Upper lobe of left lung (tissue), 4 donors: ENCODE measurements around the gene OR10H2.

Experiments used
- CTCF ChIP-seq, 6 experiments: fragments of 450-650 bp in 4 of 6; fragments of 200-600 bp in 2 of 6; sonication (generic) in 2 of 6; IDR thresholded peaks; one replicate each; pipeline ENCODE4 v1.5.1; 2016 to 2019; ENCODE audit warnings: antibody characterized with exemption in 6 of 6
- EP300 ChIP-seq, 4 donors: sonication (generic); formaldehyde crosslinking; IDR thresholded peaks; one replicate each; pipeline ENCODE4 v1.5.1; 2017; ENCODE audit warnings: antibody characterized with exemption in 4 of 4, control low read depth in 2 of 4
- POLR2A ChIP-seq, 4 donors: fragments of 450-650 bp; IDR thresholded peaks; one replicate each; pipeline ENCODE4 v1.5.1; 2016 to 2017; ENCODE audit warnings: antibody characterized with exemption in 4 of 4, mild to moderate bottlenecking in 2 of 4
- POLR2AphosphoS5 ChIP-seq, 2 donors: sonication (generic); formaldehyde crosslinking; IDR thresholded peaks; one replicate each; pipeline ENCODE4 v1.5.1; 2017; ENCODE audit warnings: antibody characterized with exemption in 2 of 2

GRCh38 chr19:15683411-15683810 lies 44.4 kb upstream of the OR10H2 start:
- TF ChIP-seq CTCF (IDR thresholded peaks at IDR 0.05) (no peak), POLR2AphosphoS5 (IDR thresholded peaks at IDR 0.05) (no peak), EP300 (IDR thresholded peaks at IDR 0.05) (no peak), POLR2A (IDR thresholded peaks at IDR 0.05) (no peak)
